Measurements from ENCODE around the gene CALR3.

CALR3 gene

DNA sequence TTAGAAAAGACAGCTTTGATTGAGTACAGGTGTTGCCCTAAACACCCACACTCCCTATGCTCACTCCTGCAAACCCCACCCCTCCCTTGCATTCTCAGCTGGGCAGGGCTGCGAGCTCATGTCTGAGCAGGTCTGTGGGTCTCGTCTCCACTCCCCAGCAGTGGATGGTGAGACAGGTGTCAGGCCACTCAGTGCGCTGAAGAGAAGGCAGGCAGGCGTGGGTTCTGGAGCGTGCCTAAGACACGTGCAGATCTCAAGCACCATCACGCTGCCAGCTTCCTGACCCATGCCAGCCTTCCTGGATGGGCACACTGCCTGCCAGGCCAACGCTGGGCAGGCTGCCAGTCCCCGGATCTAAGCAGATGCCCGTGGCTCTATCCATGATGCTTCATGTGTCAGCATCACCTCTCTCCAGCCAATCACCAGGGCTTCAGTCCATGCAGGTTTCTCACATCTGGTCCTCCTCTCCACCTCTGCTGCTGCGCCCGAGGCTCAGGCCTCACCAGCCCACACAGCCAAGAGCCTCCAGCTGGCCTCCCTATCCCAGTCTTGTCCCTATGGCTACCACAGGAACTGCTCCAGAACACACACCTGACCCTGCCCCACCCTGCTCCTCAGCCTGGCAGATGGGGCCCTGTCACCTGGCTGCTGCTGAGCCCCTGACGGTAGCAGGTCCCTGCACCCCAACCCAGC, 66.8 kb downstream of the CALR3 start:
- DNase-seq (ENCODE audit: low read depth): no peak

Measured in HS-5 (cell line).